ENCODE results near the gene ANP32A.

The ANP32A gene

GRCh38 chr15:68819495-68820294 is 1.0 kb downstream of the ANP32A start:
- no peak for DNase-seq

DNA sequence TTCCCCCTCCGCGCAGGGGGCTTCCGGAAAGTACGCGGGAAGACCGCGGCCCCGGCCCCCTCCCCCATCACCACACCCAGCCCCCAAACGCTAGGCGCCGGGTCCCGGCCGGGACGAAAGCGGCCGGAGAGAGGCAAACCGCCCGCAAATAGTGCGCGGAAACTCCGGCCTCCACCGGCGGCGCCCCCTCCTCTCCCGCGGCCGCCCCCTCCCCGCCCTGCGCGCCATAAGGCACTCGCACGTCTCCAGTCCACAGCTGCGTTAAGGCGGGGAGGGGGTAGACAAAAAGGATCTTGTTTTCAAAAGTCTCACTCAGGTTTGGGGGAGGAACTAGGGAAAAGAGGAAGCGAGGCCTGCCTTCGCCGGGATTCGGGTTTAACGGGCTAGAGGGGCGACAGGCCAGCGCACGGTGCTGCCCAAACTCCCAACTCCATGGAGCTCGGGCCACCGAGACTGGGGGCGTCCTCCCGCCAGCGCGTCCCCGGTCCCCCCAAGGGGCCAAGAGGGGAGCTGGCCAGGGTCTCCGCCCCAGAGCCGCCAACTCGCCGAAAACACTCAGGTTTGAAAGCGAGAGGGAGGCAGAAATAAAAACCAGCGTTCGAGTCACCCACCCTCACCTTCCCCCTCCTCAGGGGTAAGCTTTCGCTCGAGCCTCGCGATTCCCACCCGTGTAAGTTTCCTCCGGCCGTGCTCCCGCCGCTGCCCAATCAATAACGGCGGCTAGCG is 1.8 kb downstream of the ANP32A start:
- no peak for DNase-seq

DNA sequence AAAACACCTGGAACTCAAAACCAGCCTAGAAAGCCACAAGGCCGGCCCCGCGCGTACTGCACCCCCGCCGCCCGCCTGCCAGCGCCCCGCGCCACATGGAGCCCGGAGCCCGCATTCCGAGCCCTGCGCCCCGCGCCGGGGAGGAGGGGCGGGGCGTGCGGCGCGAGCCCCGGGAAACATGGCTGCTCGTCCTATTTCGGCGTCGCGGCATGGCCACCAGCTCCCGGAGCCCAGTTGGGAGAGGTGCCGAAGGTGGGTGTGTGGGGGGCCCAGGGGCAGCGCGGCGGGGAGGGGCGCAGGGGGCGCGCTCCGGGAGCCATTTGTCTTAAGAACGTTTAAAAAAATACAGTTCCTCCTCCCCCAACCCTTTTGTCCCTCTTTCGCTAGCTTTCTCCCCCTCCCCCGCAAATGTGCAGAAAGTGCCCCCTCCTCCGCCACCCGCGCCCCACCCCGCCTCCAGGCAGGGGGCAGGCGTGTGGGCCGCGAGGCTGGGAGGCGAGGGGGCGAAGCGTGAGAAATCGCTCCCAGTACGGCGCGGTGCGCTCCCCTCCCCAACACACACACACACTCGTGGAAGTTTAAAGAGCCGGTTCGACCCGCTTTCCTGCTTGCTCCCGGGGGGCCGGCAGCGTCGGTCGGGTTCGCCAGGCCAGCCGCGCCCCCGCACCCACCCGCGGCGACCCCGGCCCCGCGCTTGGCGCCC is 2.5 kb downstream of the ANP32A start:
- no peak for DNase-seq

DNA sequence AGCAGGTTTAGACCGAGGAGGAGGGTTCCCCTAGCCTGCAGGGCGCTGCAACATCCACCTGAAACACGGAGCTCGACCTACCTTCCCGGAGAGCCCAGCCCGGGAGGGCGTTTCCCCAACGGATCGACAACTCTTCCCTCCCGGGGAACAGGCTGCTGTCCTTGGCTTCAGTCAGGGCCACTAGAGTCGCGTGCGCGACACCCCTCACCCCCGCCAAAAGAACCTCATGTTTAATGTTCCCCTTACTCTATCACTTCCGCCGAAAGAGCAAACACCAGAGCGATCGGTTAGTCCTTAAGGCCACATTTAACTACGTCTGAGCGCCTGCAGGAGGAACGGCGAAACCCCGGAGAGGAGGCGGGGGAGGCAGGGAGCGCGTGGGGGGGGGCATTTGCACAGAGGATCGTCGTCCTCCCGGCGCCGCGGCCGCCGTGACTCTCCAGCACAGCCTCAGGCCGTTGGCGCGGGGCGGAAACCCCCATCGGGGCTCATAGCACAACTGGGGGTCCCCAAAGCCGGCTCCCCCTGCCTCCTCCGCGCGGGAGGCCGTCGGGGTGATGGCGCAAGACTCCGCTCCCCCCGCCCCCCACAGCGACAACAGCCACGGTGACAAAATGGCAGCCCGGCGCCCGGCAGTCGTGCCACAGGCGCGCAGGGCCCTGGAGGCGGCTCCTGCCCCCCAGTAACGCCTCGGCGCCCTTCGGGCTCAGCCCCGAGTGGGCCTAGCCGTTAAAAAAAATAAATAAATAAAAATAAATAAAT is 3.2 kb downstream of the ANP32A start:
- no peak for DNase-seq

DNA sequence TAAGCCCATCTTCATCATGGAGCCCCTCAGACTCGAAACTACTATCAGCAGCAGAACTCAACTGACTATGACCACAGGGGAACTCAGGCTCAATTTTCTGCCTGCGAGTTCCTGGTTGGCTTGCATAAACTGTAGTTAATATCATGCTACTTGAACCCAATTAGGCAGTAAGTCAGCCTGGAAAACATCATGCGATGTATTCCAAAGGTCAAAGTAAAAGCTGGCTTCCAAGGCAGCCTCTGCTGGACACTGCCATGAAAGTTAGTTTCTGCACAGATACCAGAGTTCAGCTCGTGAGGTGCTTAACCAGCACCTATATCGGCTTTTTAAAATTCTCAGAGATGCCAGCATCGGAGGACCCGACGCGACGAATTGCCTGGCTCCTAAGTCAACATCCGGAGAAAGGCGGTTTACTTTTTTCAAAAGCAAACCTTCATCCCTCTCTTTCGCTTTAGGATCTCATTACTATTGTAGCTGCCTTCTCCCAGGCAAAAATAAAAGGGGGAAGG is 3.8 kb downstream of the ANP32A start:
- no peak for DNase-seq

DNA sequence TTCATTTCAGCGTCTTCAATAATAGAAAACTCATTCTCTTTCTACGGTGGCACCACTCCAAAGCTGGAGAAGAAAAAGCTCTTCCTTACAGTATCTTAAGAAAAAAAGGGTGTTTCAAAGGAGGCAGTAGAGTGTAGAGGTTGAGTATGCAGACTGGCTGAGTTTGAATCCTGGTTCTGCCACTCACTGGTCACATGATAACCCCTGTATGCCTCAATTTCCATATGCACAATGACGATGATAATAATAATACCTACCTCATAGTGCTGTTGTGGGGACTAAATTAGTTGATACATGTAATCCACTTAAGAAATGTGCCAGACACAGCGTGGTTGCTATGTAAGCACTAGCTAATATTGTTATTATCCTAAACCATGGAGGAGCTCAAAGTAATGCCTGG is 4.5 kb downstream of the ANP32A start:
- no peak for DNase-seq

GRCh38 chr15:68815598-68815997 is 5.1 kb downstream of the ANP32A start:
- DNase-seq, result no peak

DNA sequence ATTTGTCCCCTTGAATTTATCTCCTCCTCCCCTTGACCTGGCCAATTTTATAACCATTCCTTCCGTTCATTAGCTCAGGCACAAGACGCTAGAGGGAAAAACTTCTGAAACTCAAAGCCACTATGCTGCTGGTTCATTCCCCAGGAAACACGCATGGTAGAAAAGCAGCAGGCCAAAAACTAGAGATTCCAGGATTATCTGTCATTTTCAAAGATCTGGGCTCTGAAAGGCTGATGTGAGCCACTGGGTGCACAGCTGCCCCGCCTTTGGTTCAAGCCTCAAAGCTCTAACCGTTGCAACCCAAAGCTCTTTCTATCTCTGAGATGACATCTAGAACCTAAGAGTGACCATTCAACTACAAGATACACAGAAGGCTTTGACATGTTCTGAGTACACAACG is 6.1 kb downstream of the ANP32A start:
- no peak for DNase-seq

DNA sequence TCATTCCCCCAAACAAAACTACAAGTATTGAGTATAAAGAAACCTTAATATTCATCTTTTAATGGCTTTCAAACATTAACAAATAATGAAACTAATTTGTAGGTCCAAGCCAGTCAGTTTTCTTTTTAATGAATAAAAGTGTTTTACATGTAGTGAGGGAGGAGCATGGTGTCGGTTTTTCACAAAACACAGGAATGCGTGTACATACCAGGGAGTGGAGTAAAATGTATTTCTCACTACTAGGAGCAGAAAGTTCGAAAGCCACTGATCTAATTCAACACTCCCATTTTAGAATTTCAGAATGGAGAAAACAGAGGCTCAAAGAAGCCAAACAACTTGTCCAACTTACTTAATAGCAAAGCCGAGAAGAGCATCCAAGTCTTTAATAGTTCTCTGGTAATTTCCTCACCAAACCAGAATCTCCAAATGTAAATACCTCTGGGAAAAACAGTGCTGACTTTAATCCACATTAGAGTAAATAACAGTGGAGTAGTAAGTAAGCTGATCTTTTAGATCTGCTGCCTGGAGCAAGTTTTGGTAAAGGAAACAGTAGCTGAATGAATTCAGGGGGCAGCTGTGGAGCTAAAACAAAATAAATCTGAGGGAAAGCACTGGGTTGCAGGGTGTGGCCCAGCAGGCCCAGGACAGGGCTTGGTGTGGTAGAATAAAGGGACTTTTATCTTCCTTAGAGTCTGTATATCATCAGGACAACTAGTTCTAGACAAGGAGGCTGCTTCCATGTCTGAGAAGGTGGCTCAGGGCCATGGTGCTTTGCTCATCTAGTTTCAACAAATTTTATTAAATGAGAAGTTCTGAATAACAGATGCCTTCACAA is 7.9 kb downstream of the ANP32A start:
- no peak for DNase-seq

DNA sequence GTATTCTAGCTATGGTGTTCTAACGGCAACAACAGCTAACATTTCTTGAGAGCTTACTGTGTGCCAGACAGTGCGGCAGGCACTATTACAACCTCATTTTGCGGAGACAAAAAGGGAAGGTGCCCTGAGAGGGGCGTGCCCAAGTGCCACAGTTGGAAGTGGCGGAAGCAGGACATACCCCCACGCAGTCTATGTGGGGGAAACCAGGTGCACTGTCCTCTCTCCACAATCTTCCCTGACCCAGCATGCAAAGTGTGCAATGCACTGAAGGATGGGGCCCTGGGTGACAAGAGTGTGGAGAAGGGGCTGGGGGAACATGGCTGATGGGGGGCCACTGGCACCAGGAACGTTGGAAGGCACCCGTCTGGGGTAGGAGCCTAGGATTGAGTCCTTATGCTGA is 8.6 kb downstream of the ANP32A start:
- DNase-seq, result no peak

GRCh38 chr15:68809517-68809916 is 11.2 kb downstream of the ANP32A start:
- DNase-seq, result no peak

DNA sequence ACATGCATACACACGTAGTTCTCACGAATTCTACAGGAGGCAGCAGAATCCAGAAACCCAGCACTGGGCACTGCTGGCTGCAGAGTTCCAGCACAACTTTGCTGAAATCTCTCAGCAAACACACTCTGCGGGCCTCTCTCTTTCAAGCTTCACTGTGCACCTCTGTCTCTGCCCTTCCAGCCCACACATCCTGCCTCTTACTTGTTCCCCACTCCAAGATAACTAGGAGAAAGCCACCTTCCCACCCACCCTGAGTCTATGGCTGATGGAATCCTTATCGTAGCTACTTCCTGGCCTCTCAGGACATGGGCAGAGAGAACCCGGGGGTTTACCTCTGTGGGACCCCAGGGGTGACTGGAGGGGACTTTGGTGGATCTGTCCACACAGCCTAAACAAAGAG is 11.9 kb downstream of the ANP32A start:
- DNase-seq, result no peak

DNA sequence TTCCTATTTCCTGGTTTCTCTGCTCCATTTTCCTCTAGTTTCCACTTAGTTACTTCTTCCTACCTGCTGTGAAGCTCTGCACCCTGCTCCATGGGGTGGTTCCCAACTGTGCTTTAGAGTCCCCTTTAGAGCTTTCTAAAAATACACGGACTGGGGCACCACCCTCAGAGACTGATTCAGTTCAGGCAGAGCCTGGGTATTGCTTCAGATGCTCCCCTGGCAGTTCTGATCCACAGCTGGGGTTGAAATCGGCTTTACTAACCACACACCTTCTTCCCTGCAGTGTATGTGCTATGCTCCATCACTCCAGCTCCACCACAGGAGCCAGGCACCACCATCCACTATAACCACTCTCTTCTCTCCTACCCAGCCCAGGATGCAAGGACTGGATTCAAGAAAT is 12.6 kb downstream of the ANP32A start:
- no peak for DNase-seq

GRCh38 chr15:68807249-68807648 is 13.4 kb downstream of the ANP32A start:
- DNase-seq, result no peak

DNA sequence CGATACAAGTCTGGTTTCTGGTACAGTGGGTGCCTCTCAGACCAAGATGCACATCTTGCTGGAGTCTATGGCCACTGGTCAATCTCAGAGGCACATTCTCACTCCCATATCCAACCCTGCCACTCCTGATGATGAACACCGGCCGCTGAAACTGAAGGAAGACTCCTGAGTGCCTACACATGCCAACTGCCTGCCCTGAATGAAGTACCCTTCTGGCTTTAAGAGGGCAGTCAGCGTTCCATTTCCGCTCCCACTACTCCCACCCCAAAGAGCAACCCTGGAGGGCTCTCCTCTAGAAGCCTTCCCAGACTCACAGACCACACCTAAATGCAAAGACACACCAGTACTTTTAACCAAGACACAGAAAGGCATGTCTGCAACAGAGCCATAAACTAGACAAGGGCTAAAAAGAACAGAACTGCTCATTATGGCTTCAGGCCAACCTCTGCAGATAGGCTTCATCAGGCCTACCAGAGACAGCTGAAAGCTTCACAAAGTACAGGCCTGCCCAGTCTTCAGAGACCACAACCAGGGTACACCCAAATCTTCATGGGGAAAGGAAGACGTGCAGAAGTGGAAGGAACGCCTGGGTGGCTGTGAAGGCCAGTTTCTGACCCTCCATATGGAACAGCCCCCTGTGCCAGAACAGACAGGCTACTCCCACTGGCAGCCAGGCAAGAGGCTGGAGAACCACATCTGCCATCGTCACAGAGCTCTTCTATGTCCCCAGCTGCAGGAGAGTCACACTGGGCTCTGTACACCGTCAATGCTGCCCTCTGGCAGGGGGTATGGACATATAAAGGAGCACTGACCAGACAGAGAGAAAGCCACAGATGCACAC is 14.3 kb downstream of the ANP32A start:
- no peak for DNase-seq

GRCh38 chr15:68802373-68802772 is 18.3 kb downstream of the ANP32A start:
- no peak for DNase-seq

DNA sequence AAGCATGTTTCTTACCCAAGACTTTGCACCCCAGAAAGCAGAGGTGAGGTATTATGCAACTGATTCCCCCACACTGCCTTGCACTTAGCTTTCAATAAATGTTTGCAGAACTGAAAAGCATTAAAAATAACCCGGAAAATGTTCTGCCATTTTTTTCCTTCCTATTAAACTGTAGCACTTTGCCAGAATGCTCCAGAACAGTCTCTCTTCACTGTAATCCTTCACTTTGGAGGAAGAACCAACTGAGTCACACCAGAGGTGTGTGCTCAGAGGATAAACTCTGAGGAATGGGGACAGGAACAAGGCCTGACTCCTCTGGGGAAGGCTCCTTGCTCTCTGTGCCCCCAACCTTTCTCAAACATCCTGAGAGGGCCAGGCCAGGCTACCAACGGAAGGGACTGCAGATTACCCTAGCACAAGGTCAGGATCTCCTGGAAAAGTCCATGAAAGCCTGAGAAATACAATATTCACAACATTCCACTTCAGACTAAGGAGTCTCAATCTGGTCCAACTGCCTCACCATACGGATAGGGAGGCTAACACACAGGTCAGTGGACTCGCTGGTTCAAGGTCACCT is 19.0 kb downstream of the ANP32A start:
- no peak for DNase-seq

DNA sequence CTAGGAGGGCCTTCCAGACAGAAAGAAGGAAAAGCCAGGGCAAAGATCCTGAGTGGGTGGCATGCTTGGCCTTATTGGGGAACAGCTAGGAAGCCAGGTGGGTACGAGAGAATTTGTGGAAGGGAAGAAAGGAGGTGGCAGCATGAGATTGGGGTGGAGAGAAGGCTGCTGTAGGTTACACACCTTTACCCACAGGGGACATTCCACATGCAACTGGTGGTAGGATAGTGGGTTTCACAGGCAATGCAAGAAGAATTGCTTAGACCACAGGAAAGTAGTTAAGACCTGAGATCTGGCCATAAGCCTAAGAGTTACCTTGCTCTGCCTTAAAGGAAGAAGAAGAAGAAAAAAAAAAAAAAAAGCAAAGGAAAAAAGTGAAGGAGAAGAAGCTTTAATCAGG is 19.8 kb downstream of the ANP32A start:
- DNase-seq, result no peak

- no peak for DNase-seq
These were observed 22.2 kb downstream of the ANP32A start for GRCh38 chr15:68798346-68799094.

Measured in NCI-H2029 treated with DMSO at 0.1 percent for 48 hours (cell line).